ENCODE results near the gene ARHGEF18. TPM values are rescaled to one million over a fixed set of nuclear protein-coding genes. Genes with fewer than 3 reads are reported as not detected.
A peak's percentile ranks its signal among the peaks of the same experiment; 100 is the strongest.

ARHGEF18 gene
- total RNA-seq, 1 donor from 2014 or later, result 42.4 TPM

- H3K9me3 ChIP-seq, result no peaks in the 10 kb centered on the region
- no peaks in the 10 kb centered on the region for H3K4me1 ChIP-seq
- H3K27me3 ChIP-seq (ENCODE audit: low read depth), result no peaks in the 10 kb centered on the region
- ATAC-seq (no peak), DNase-seq (peak; percentile 15)
- no peak for TF ChIP-seq CTCF (IDR thresholded peaks at IDR 0.05)
- peaks cover 20% of the 10 kb centered on the region for H3K36me3 ChIP-seq
- H3K4me3 ChIP-seq, result no peak overlapping the region
- H3K27ac ChIP-seq, result no peak overlapping the region
- intact Hi-C loops (cut with DNase I), result no loop called here
These were observed 38.0 kb downstream of the ARHGEF18 start for GRCh38 chr19:7386769-7387168.

- H3K4me1 ChIP-seq, result peaks cover 8% of the 10 kb centered on the region
- H3K36me3 ChIP-seq, result peaks cover 20% of the 10 kb centered on the region
- DNase-seq (no peak), ATAC-seq (no peak)
- no peaks in the 10 kb centered on the region for H3K27me3 ChIP-seq (ENCODE audit: low read depth)
- H3K9me3 ChIP-seq, result no peaks in the 10 kb centered on the region
- intact Hi-C loops (cut with DNase I), result no loop called here
- no peak for TF ChIP-seq CTCF (IDR thresholded peaks at IDR 0.05)
- no peak overlapping the region for H3K27ac ChIP-seq
- no peak overlapping the region for H3K4me3 ChIP-seq
These were observed 42.5 kb downstream of the ARHGEF18 start for GRCh38 chr19:7391218-7391670.

- intact Hi-C loops (cut with DNase I), result no loop called here
- ATAC-seq (no peak), DNase-seq (no peak)
- Histone ChIP-seq H3K4me3 (no peak overlapping the region), H3K36me3 (peaks cover 5% of the 10 kb centered on the region), H3K4me1 (peaks cover 29% of the 10 kb centered on the region), H3K27me3 (ENCODE audit: low read depth) (no peaks in the 10 kb centered on the region), H3K27ac (no peak overlapping the region), H3K9me3 (no peaks in the 10 kb centered on the region)
- TF ChIP-seq CTCF (IDR thresholded peaks at IDR 0.05), result no peak
These were observed 44.7 kb downstream of the ARHGEF18 start for GRCh38 chr19:7393459-7393858.

- ATAC-seq, result no peak
- Histone ChIP-seq H3K27ac (peak overlapping the region; percentile 91), H3K36me3 (peaks cover 5% of the 10 kb centered on the region), H3K9me3 (no peaks in the 10 kb centered on the region), H3K4me1 (peaks cover 36% of the 10 kb centered on the region), H3K27me3 (ENCODE audit: low read depth) (no peaks in the 10 kb centered on the region), H3K4me3 (peak overlapping the region; percentile 98)
- DNase-seq, result no peak
- intact Hi-C loops (cut with DNase I), result no loop called here
- TF ChIP-seq CTCF (IDR thresholded peaks at IDR 0.05), result no peak
These were observed 45.4 kb downstream of the ARHGEF18 start for GRCh38 chr19:7393939-7394730.

- Histone ChIP-seq H3K4me1 (peaks cover 40% of the 10 kb centered on the region), H3K27ac (peak overlapping the region; percentile 91), H3K4me3 (peak overlapping the region; percentile 98), H3K36me3 (peaks cover 5% of the 10 kb centered on the region), H3K27me3 (ENCODE audit: low read depth) (no peaks in the 10 kb centered on the region), H3K9me3 (no peaks in the 10 kb centered on the region)
- ATAC-seq (peak; percentile 96 to 97), DNase-seq (peak; percentile 90)
- intact Hi-C loops (cut with DNase I), result no loop called here
- no peak for TF ChIP-seq CTCF (IDR thresholded peaks at IDR 0.05)
These were observed 46.1 kb downstream of the ARHGEF18 start for GRCh38 chr19:7394731-7395359.

Data from lower lobe of right lung (tissue), 2 donors.